ENCODE measurements around the gene CUBN. TPM values are rescaled to one million over a fixed set of nuclear protein-coding genes. Genes with fewer than 3 reads are reported as not detected.

Gene CUBN
- total RNA-seq, 1 experiment from 2014 or later, result 0.46 TPM

GRCh38 chr10:17162828-17163227 lies 33.2 kb upstream of the CUBN start (continued):
- TF ChIP-seq ZBTB43 (CRISPR knock-in tag; IDR thresholded peaks at IDR 0.05) (no peak), MXD4 (CRISPR knock-in tag; IDR thresholded peaks at IDR 0.05; ENCODE audit: borderline replicate concordance) (no peak), TEAD1 (CRISPR knock-in tag; IDR thresholded peaks at IDR 0.05) (no peak), CBFB (CRISPR knock-in tag; IDR thresholded peaks at IDR 0.05; ENCODE audit: low read depth) (no peak), NR3C1 (CRISPR knock-in tag; conservative IDR thresholded peaks at IDR 0.05; ENCODE audit: low read depth) (no peak)

GRCh38 chr10:17161775-17162174 lies 32.2 kb upstream of the CUBN start:
- no peak overlapping the region for H3K4me3 Mint-ChIP-seq
- H3K27ac Mint-ChIP-seq, result no peak overlapping the region
- no peak for DNase-seq (ENCODE audit: low spot score)
- no peaks in the 10 kb centered on the region for H3K4me1 Mint-ChIP-seq
- ChIA-PET POLR2A (no interaction called here), CTCF (no interaction called here)
- TF ChIP-seq MXD4 (CRISPR knock-in tag; IDR thresholded peaks at IDR 0.05; ENCODE audit: borderline replicate concordance) (no peak), RELA (CRISPR knock-in tag; IDR thresholded peaks at IDR 0.05; ENCODE audit: borderline replicate concordance) (no peak)
- peaks cover 5% of the 10 kb centered on the region; the same call in 1 of the 2 replicates for H3K9me3 Mint-ChIP-seq
- no peaks in the 10 kb centered on the region for H3K36me3 Mint-ChIP-seq
- H3K27me3 Mint-ChIP-seq (ENCODE audit: low read depth), result no peaks in the 10 kb centered on the region
- no peak for ATAC-seq

GRCh38 chr10:17157024-17157423 lies 27.4 kb upstream of the CUBN start:
- Mint-ChIP-seq H3K27me3 (ENCODE audit: low read depth) (no peaks in the 10 kb centered on the region), H3K36me3 (no peaks in the 10 kb centered on the region), H3K27ac (no peak overlapping the region), H3K9me3 (no peaks in the 10 kb centered on the region), H3K4me3 (no peak overlapping the region), H3K4me1 (no peaks in the 10 kb centered on the region)
- ATAC-seq (no peak), DNase-seq (ENCODE audit: low spot score) (no peak)
- ChIA-PET POLR2A (no interaction called here), CTCF (no interaction called here)
- no peak for TF ChIP-seq PRRX2 (CRISPR knock-in tag; IDR thresholded peaks at IDR 0.05)
- TF ChIP-seq NFYB (CRISPR knock-in tag; conservative IDR thresholded peaks at IDR 0.05; ENCODE audit: low read depth), result no peak
- no peak for TF ChIP-seq SMAD4 (CRISPR knock-in tag; IDR thresholded peaks at IDR 0.05)
- TF ChIP-seq MAX (CRISPR knock-in tag; IDR thresholded peaks at IDR 0.05), result no peak
- no peak for TF ChIP-seq KAT7 (CRISPR knock-in tag; IDR thresholded peaks at IDR 0.05; ENCODE audit: borderline replicate concordance)
- no peak for TF ChIP-seq STAT6 (CRISPR knock-in tag; conservative IDR thresholded peaks at IDR 0.05; ENCODE audit: low read depth)
- TF ChIP-seq ZNF121 (CRISPR knock-in tag; IDR thresholded peaks at IDR 0.05), result no peak
- no peak for TF ChIP-seq IRF2 (CRISPR knock-in tag; IDR thresholded peaks at IDR 0.05; ENCODE audit: borderline replicate concordance, low read depth)
- no peak for TF ChIP-seq NFATC4 (CRISPR knock-in tag; IDR thresholded peaks at IDR 0.05)

GRCh38 chr10:17155826-17156225 lies 26.2 kb upstream of the CUBN start:
- DNase-seq (ENCODE audit: low spot score) (no peak), ATAC-seq (no peak)
- H3K9me3 Mint-ChIP-seq, result no peaks in the 10 kb centered on the region
- H3K27me3 Mint-ChIP-seq (ENCODE audit: low read depth), result no peaks in the 10 kb centered on the region
- H3K4me3 Mint-ChIP-seq, result no peak overlapping the region
- POLR2A ChIA-PET, result no interaction called here
- no peaks in the 10 kb centered on the region for H3K4me1 Mint-ChIP-seq
- H3K27ac Mint-ChIP-seq, result no peak overlapping the region
- CTCF ChIA-PET, result no interaction called here
- H3K36me3 Mint-ChIP-seq, result no peaks in the 10 kb centered on the region
- TF ChIP-seq OVOL2 (CRISPR knock-in tag; IDR thresholded peaks at IDR 0.05; ENCODE audit: borderline replicate concordance) (no peak), NFYB (CRISPR knock-in tag; conservative IDR thresholded peaks at IDR 0.05; ENCODE audit: low read depth) (no peak), ZNF416 (CRISPR knock-in tag; IDR thresholded peaks at IDR 0.05) (no peak), AR (CRISPR knock-in tag; IDR thresholded peaks at IDR 0.05) (no peak), ZNF425 (CRISPR knock-in tag; conservative IDR thresholded peaks at IDR 0.05) (no peak), ETV6 (CRISPR knock-in tag; IDR thresholded peaks at IDR 0.05) (no peak), ZNF138 (CRISPR knock-in tag; conservative IDR thresholded peaks at IDR 0.05) (no peak), PRRX2 (CRISPR knock-in tag; IDR thresholded peaks at IDR 0.05) (no peak), NFE2L1 (CRISPR knock-in tag; IDR thresholded peaks at IDR 0.05) (no peak), KAT7 (CRISPR knock-in tag; IDR thresholded peaks at IDR 0.05; ENCODE audit: borderline replicate concordance) (no peak)

All from WTC11 (cell line).